AG09319 (cell line): ENCODE data around the gene MBD3L2B.
"Not testable (repeated sequence)": the region's sequence is repeated elsewhere in the genome, so short reads cannot be mapped to it uniquely, and the experiment has no call there.

Experiments
- DNase-seq: peaks from one replicate; pipeline ENCODE4 v3.0.0-alpha.2; 2010; ENCODE audit warnings: low read depth; ENCODE audit errors: extremely low read depth
- TF ChIP-seq, protein P1 (sequence below): IDR thresholded peaks from 2 replicates; pipeline ENCODE4 v1.5.1; 2011; ENCODE audit warnings: low read depth, mild to moderate bottlenecking, inconsistent platforms, low read length, moderate library complexity

MBD3L2B gene

DNA sequence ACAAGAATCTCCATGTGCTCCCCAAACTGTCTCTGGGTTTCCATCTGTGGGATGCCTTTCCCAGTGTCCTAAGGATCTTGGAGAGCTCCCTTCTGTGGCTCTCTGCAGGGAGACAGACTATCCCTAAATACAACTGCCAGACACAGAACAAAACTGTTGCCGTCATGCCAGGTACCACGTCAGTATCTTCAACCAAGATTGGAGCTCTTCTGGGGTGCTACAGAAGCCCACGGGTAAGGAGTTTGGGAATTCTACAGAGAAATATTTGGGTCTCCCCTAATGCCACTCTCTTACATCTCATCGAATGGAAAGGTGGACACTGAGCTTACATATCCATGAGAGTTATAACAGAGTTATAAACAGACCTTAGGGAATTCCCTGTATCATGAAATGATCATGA is 42.1 kb upstream of the MBD3L2B start:
- TF ChIP-seq, protein P1, sequence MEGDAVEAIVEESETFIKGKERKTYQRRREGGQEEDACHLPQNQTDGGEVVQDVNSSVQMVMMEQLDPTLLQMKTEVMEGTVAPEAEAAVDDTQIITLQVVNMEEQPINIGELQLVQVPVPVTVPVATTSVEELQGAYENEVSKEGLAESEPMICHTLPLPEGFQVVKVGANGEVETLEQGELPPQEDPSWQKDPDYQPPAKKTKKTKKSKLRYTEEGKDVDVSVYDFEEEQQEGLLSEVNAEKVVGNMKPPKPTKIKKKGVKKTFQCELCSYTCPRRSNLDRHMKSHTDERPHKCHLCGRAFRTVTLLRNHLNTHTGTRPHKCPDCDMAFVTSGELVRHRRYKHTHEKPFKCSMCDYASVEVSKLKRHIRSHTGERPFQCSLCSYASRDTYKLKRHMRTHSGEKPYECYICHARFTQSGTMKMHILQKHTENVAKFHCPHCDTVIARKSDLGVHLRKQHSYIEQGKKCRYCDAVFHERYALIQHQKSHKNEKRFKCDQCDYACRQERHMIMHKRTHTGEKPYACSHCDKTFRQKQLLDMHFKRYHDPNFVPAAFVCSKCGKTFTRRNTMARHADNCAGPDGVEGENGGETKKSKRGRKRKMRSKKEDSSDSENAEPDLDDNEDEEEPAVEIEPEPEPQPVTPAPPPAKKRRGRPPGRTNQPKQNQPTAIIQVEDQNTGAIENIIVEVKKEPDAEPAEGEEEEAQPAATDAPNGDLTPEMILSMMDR = no peak
- DNase-seq = no peak

DNA sequence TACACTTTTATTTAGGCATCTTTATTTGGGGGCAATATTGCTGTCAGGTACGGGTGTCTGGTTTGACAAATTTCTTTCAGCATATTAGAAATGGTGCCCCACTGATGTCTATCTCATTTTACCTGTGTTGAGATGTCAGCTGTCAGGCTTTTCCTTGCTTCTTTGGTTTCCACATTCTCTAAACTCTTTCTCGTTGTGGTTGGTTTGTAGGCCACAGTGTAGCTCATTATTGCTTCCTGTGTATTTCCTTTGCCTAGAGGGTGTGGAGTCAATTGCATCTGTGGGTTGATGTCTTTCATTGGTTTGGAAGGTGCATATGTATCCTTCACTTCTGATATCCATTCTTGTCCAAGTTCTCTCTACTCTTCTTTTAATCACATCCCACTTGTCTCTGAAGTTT is 38.7 kb upstream of the MBD3L2B start:
- DNase-seq = not testable (repeated sequence)

DNA sequence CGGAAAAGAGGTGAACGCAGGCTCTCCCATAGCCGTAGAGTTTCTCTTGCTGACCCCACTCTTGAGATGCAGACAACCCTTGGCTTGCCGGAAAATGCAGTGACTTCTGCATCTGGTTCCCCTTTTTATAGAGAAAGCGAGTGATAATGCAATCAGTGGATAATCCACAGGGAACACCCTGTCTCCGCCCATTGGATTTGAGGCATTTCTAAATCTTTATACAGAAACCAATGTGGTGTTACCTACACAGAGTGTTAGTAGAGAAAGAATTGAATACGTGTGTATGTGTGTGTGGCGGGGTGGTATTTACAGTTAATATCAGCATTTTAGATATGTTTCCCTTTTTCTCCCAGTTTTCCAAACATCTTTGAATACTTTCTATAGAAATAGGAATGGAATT is 37.3 kb upstream of the MBD3L2B start, which contains the start of gene MBD3L3:
Gene MBD3L3, minus strand, starts transcription at position 101 of the 400 bp plus-strand sequence. Its CDS starts 71 bp downstream, at position 30.
- DNase-seq = not testable (repeated sequence)

DNA sequence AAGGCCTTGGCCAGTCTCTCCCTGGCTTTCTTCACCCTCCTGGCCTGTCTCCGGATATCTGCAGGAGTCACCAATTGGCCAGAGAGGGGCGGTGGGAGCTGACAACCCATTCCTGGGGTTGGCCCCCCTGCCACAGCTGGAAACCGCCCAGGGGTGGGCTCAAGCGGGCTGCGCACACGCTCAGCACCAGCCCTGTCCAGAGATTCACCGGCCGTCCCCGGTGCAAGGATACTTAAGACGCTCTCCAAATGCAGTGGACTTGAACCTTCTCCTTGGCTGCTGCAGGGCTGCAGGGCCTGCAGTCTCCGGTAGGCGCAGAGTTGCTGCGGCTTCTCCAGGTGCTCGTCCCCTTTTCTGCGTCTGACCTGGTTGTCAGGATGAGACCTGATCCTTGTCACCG is 35.1 kb upstream of the MBD3L2B start:
- DNase-seq = not testable (repeated sequence)

DNA sequence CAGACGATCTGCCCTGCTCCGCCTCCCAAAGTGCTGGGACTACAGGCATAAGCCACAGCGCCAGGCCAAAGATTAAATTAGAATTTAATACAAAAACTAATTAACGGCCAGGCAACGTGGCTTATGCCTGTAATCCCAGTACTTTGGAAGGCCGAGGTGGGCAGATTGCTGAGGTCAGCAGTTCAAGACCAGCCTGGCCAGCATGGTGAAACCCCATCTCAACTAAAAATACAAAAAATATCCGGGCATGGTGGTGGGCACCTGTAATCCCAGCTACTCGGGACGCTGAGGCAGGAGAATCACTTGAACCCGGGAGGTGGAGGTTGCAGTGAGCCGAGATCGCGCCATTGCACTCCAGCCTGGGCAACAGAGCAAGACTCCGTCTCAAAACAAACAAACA is 34.4 kb upstream of the MBD3L2B start:
- not testable (repeated sequence) for DNase-seq

DNA sequence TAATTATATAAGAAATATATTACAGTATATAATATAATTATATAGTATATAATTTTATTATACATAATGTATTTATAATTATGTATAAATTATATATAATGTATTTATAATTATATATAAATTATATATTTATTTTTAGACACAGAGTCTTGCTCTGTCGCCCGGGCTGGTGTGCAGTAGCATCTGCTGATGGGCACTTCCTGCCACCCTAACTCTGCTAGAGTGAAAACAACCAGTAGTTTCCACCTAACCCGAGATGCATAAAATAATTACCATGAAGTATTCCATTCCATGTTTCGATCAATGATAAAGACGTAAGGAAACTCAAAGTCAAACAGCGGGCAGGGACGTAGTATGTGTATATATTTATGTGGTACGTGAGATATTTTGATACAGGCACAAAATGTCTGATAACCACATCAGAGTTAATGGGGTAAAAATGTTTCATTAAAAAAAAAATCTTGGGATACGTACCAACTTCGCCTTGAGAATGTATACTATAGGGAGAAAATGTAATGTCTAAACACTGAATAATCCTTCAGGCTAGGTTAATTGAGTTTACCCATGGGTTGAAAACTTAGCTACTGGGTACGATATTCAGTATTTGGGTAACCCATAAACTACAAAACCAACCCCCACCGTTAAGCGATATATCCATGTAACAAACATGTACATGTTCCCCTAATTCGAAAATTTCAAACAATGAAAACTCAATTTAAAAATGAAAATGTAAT is 33.6 kb upstream of the MBD3L2B start:
- not testable (repeated sequence) for DNase-seq

DNA sequence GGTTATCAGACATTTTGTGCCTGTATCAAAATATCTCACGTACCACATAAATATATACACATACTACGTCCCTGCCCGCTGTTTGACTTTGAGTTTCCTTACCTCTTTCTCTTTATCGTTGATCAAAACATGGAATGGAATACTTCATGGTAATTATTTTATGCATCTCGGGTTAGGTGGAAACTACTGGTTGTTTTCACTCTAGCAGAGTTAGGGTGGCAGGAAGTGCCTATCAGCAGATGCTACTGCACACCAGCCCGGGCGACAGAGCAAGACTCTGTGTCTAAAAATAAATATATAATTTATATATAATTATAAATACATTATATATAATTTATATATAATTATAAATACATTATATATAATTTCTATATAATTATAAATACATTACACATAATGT is 31.7 kb upstream of the MBD3L2B start:
- DNase-seq = not testable (repeated sequence)

DNA sequence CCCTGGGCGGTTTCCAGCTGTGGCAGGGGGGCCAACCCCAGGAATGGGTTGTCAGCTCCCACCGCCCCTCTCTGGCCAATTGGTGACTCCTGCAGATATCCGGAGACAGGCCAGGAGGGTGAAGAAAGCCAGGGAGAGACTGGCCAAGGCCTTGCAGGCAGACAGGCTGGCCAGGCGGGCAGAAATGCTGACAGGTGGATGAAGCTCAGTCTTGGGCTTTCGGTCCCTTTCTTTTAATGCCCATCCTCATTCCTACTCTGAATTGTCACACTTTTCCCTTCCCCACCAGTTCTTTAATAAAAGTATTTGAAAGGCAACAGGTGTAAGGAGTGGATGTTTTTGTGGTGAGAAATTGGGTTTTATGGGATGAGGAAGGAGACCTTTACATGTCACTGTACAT is 30.2 kb upstream of the MBD3L2B start:
- not testable (repeated sequence) for DNase-seq

GRCh38 chr19:7049021-7049420 is 27.8 kb upstream of the MBD3L2B start, which contains the start of gene MBD3L2:
Gene MBD3L2, plus strand, starts transcription at chr19:7049321. Its CDS starts 53 bp downstream, at chr19:7049374.
- DNase-seq = not testable (repeated sequence)

DNA sequence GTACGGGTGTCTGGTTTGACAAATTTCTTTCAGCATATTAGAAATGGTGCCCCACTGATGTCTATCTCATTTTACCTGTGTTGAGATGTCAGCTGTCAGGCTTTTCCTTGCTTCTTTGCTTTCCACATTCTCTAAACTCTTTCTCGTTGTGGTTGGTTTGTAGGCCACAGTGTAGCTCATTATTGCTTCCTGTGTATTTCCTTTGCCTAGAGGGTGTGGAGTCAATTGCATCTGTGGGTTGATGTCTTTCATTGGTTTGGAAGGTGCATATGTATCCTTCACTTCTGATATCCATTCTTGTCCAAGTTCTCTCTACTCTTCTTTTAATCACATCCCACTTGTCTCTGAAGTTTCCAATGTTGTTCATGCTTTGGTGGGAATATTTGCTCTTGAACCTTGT is 20.3 kb upstream of the MBD3L2B start:
- DNase-seq = not testable (repeated sequence)

DNA sequence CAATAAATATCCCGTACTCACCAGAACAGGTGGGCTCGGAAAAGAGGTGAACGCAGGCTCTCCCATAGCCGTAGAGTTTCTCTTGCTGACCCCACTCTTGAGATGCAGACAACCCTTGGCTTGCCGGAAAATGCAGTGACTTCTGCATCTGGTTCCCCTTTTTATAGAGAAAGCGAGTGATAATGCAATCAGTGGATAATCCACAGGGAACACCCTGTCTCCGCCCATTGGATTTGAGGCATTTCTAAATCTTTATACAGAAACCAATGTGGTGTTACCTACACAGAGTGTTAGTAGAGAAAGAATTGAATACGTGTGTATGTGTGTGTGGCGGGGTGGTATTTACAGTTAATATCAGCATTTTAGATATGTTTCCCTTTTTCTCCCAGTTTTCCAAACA is 18.8 kb upstream of the MBD3L2B start, which contains the start of gene MBD3L4:
Gene MBD3L4, minus strand, starts transcription at position 101 of the 400 bp plus-strand sequence. Its CDS starts 35 bp downstream, at position 66.
- DNase-seq = not testable (repeated sequence)

DNA sequence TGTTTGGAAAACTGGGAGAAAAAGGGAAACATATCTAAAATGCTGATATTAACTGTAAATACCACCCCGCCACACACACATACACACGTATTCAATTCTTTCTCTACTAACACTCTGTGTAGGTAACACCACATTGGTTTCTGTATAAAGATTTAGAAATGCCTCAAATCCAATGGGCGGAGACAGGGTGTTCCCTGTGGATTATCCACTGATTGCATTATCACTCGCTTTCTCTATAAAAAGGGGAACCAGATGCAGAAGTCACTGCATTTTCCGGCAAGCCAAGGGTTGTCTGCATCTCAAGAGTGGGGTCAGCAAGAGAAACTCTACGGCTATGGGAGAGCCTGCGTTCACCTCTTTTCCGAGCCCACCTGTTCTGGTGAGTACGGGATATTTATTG is 9.0 kb upstream of the MBD3L2B start, which contains the start of gene MBD3L5:
Gene MBD3L5, plus strand, starts transcription at position 301 of the 400 bp plus-strand sequence. Its CDS starts 34 bp downstream, at position 335.
- DNase-seq = not testable (repeated sequence)

GRCh38 chr19:7028790-7029189 is 7.6 kb upstream of the MBD3L2B start:
- not testable (repeated sequence) for DNase-seq

- TF ChIP-seq, protein P1 = no peak
These were observed 2.4 kb downstream of the MBD3L2B start for GRCh38 chr19:7018828-7019227.

More at GRCh38 chr19:7018828-7019227, 2.4 kb downstream of the MBD3L2B start:
- DNase-seq = no peak
